NCI-H510A (cell line): ENCODE measurements around the gene RPL18.

Experiments
- DNase-seq: peaks from one replicate; lab custom pipeline; 2025; lab: John Stamatoyannopoulos, UW

RPL18 gene

DNA sequence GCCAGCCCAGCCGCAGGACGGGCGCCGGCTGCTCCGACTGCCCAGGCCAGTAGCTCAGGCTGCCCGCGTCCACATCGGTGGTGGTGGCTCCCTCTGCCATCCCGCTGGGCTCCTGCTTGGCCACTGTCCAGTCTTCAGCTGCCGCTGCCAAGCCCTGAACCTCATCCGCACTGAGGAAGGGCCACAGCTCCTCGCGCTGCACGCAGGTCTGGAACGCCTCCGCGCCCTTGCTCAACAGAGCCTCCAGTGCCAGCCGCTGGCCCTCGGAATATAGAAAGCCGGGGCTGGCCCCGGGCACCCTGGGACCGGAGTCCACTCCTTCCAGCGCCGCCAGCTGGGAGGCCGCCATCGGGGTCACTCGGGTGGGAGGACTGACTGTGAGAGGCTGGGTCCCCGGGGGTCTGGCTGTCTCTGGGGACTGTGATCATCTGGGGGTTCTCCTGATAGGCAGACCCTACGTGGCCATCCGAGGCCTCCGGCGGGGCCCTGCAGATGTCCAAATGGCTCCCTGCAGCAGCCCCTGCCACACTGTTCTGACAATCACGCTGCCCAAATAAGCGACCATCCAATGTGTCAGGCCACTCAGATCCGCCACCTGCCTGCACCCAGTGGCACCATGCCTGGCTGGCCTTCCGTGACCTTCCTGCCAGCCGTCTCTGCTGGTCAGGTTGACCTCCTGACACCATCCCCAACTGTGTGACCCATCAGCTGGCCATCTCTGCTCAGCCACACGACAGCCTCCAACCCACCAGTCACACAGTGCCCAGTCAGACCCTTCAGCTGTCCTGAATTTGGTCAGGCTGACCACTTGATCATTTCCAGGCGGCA is 5.7 kb downstream of the RPL18 start:
- DNase-seq = no peak

GRCh38 chr19:48611872-48612271 is 7.1 kb downstream of the RPL18 start:
- no peak for DNase-seq

DNA sequence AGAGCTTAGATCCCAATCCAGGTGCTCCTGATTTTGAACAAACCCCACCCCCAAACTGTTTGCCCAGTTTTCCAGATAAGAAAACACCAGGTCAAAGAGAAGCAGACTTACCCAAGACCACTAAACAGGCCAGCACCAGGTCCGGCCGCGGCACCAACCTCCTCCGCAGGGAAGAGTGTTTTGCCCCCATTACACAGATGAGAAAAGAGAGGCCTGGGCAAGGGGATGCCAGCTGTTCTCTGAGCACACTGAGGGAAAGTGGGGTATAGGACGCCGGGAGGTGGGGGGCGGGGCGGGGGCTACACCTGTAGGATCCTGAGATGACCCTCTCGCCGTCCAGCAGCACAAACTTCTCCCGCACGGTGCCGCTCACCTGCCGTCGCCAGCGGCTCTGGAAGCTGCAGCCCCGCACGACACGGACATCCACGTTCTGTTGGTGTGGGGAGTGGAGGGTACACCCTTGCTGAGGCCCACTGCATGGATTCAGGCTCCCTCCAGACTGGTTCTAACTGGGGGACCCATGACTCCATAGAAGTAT is 9.3 kb downstream of the RPL18 start:
- DNase-seq = no peak

DNA sequence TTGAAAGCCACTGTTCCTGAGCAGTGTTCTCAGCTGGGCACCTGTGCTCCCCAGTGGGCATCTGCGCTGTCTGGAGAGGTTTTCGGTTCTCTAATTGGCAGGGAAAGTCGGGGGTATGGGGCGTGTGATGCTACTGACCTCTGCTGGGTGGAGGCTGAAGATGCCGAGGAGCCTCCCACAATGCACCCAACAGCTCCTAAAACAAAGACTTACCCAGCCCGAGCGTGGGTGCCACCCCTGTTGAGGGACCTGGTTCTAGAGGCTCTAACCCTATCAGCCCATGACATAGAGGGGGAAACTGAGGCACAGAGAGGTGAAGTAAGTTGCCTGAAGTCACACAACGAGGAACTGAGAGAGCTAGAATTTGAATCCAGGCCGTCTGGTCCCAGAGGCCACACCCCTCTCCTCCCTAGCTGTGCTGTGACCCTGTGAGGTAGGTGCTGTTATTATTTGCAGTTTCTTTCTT is 10.1 kb downstream of the RPL18 start:
- DNase-seq = no peak

DNA sequence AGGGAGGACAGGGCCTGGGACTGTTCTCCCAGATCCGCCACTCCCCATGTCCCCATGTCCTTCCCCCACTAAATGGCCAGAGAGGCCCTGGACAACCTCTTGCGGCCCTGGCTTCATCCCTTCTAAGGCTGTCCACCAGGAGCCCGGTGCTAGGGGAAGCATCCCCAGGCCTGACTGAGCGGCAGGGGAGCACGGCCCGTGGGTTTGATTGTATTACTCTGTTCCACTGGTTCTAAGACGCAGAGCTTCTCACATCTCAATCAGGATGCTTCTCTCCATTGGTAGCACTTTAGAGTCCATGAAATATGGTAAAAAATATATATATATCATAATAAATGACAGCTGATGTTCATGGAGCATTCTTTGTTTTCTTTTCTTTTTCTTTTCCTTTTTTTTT is 11.6 kb downstream of the RPL18 start:
- no peak for DNase-seq

DNA sequence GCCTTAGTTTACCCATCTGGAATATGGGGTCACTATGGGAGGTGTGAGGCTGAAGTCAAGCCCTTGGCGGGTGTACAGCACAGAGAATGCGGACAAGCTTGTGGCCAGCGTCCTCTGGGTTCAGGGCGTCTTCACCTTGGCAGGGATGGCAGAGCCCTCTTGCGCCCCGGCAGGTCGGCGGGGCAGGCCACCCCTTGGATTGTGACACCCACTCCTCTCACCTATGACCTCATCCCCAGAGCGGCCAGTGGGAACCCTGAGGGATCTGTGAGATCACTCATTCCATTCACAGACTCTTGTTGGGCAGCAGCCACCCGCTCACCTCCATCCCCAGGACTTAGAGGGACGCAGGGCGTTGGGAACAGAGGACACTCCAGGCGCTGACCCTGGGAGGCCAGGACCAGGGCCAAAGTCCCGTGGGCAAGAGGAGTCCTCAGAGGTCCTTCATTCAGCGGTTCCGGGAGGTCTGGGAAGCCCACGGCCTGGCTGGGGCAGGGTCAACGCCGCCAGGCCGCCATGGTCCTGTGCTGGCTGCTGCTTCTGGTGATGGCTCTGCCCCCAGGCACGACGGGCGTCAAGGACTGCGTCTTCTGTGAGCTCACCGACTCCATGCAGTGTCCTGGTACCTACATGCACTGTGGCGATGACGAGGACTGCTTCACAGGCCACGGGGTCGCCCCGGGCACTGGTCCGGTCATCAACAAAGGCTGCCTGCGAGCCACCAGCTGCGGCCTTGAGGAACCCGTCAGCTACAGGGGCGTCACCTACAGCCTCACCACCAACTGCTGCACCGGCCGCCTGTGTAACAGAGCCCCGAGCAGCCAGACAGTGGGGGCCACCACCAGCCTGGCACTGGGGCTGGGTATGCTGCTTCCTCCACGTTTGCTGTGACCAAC is 12.3 kb downstream of the RPL18 start, which contains the start of gene SPACA4:
Gene SPACA4 (plus strand): TSS at position 280 of the 896 bp plus-strand sequence. CDS start 237 bp downstream, at position 517.
- no peak for DNase-seq

DNA sequence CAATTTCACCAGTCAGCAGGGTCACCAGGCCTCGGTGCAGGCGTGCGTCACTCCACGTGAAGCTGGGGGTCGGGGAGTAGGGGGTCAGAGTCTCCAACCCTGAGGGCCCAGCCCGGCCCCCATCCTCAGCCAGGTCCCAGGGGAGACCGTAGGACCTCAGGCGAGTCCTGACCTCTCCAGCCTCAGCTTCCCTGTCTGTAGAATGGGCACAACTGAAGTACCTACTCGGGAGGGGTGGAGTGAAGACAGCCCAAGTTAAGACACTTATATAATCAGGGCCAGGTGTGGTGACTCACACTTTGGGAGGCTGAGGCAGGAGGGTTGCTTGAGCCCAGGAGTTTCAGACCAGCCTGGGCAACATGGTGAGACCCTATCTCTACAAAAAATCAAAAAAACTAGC is 15.1 kb downstream of the RPL18 start:
- no peak for DNase-seq

DNA sequence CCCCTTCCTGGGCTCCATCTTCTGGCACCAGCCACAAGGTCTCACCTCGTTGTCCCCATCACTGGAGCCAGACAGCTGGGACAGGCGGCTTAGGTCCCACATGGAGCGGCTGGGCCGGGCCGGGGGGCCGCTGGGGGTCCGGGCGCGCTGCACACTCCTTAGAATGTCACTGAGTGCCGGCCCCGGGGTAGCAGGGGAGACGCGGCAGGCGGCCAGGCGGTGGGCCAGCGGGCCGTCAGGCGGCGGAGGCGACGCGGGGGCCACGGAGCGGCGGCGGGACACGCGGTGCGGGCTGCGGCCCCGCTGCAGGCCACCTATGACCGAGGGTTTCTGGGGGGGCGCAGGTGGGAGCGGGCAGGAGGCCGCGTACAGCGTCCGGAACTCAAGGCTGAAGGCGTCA is 15.5 kb downstream of the RPL18 start:
- no peak for DNase-seq

- no peak for DNase-seq
Observed at GRCh38 chr19:48603001-48603400, 16.0 kb downstream of the RPL18 start.

DNA sequence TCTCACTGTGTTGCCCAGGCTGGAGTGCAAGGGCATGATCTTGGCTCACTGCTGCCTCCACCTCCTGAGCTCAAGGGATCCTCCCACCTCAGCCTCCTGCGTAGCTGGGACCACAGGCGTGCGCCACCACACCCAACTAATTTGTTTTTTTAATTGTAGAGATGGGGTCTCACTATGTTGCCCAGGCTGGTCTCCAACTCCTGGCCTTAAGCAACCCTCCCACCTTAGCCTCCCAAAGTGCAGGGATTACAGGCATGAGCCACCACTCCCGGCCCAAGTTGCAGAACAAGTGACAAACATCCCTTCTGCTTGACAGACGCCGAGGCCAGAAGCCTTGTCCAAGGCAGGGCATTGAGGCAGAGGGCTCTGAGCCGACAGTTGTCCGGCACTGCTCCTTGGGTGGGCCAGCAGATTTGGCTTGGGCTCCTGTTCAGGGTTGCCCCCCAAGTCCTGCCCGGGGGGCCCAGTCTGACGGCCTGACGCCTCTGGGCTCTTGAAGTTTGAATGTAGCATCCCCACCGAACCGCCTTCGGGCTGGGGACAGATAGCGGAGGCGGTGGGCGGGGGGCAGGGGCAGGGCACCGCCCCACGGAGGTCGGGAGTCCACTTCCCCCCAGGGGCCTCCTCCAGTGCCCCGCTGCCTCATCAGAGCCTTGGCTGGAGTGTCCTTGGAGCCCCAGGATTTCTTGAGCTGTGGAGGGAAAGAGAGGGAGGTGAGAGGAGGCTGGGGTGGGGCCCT is 18.1 kb downstream of the RPL18 start:
- no peak for DNase-seq

- no peak for DNase-seq
Observed at GRCh38 chr19:48598996-48599700, 19.8 kb downstream of the RPL18 start.

GRCh38 chr19:48596679-48597465 is 22.1 kb downstream of the RPL18 start:
- no peak for DNase-seq

DNA sequence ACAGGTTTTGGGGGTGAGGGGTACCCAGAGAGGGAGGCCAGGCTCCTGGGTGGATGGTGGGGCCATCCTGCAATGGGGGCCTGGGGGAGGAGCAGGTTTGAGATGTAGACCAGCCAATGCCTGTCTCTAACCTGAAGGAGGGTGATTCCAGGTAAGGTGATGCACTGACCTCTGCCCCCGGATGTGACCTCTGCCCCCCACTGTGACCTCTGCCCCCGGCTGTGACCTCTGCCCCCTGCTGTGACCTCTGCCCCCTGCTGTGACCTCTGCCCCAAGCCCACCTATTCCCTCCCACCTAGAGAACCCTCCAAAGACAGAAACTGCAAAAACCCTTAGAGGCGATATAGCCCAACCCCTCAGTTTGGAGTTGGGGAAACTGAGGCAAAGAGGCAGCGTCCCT is 22.7 kb downstream of the RPL18 start:
- no peak for DNase-seq

GRCh38 chr19:48595833-48596232 is 23.1 kb downstream of the RPL18 start:
- no peak for DNase-seq

GRCh38 chr19:48595171-48595570 is 23.8 kb downstream of the RPL18 start:
- no peak for DNase-seq

DNA sequence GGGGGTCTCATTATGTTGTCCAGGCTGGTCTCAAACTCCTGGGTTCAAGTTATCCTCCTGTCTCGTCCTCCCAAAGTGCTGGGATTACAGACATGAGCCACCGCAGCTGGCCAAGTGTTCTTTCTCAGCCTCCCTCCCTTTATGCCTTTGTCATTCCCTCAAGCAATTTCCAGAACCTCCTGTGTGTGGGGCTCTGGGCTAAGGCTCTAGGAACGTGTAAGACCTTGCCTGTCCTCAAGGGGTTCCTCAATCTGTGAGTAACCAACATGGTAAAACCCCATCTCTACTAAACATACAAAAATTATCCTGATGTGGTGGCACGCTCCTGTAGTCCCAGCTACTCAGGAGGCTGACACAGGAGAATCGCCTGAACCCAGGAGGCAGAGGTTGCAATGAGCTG is 28.0 kb downstream of the RPL18 start:
- no peak for DNase-seq

- peak; percentile 62 for DNase-seq
Observed at GRCh38 chr19:48588670-48589401, 30.1 kb downstream of the RPL18 start.

DNA sequence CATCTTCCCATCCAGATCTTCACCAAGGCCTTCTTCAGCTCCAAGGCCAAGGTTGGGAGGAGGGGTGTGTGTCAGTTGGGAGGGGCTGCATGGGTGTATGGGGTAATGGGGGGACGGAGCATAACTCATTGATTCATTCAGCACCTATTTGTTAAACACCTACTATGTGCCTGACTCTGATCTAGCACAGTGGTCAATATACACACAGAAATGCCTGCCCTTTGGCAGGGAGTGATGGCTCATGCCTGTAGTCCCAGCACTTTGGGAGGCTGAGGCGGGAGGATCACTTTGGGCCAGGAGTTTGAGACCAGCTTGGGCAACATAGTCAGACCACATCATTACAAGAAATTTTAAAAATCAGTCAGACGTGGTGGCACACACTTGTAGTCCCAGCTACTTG is 31.6 kb downstream of the RPL18 start:
- DNase-seq = no peak

- no peak for DNase-seq
Observed at GRCh38 chr19:48582168-48582567, 36.8 kb downstream of the RPL18 start.

GRCh38 chr19:48578891-48579290 is 40.1 kb downstream of the RPL18 start:
- DNase-seq = no peak
